ENCODE data around the gene UGT8.
A peak's percentile ranks its signal among the peaks of the same experiment; 100 is the strongest.

Gene UGT8

GRCh38 chr4:114600672-114601071, 2.1 kb downstream of the UGT8 start:
- no peaks in the 10 kb centered on the region for H3K9me2 ChIP-seq (ENCODE audit: low read depth, low read length)
- peaks cover 56% of the 10 kb centered on the region for H3K4me1 ChIP-seq (ENCODE audit: insufficient read depth, low read length, severe bottlenecking)
- peak overlapping the region; percentile 84 for H3K27ac ChIP-seq (ENCODE audit: low read depth, low read length, poor library complexity, severe bottlenecking)
- no peaks in the 10 kb centered on the region for H3K9me3 ChIP-seq (ENCODE audit: low read length)
- no peaks in the 10 kb centered on the region for H3K27me3 ChIP-seq (ENCODE audit: insufficient read depth, low read length)
- peaks cover 31% of the 10 kb centered on the region for H3K79me2 ChIP-seq (ENCODE audit: insufficient read depth, low read length)
- no peaks in the 10 kb centered on the region for H3F3A ChIP-seq (ENCODE audit: insufficient read depth, low read length)
- H3K4me3 ChIP-seq (ENCODE audit: low read depth, low read length, poor library complexity, severe bottlenecking) = peak overlapping the region; percentile 81
- H3K36me3 ChIP-seq (ENCODE audit: insufficient read depth, low read length) = no peaks in the 10 kb centered on the region; the same call in 1 of the 2 replicates
- TF ChIP-seq EZH2 (IDR thresholded peaks at IDR 0.05; ENCODE audit: borderline replicate concordance, low read length) = no peak
- TF ChIP-seq CTCF (IDR thresholded peaks at IDR 0.05; ENCODE audit: low read length) = no peak
- peak overlapping the region; percentile 76 for H3K9ac ChIP-seq (ENCODE audit: low read length)
- peak overlapping the region; percentile 73 for H3K4me2 ChIP-seq (ENCODE audit: low read length)
- H4K20me1 ChIP-seq (ENCODE audit: insufficient read depth, low read length) = no peaks in the 10 kb centered on the region
- no peak overlapping the region for H2AFZ ChIP-seq (ENCODE audit: low read length)

GRCh38 chr4:114601304-114602052, 2.9 kb downstream of the UGT8 start:
- no peaks in the 10 kb centered on the region for H3K36me3 ChIP-seq (ENCODE audit: insufficient read depth, low read length)
- H3F3A ChIP-seq (ENCODE audit: insufficient read depth, low read length) = no peaks in the 10 kb centered on the region
- no peak overlapping the region for H3K9ac ChIP-seq (ENCODE audit: low read length)
- peak overlapping the region; percentile 73 for H3K4me2 ChIP-seq (ENCODE audit: low read length)
- H3K27ac ChIP-seq (ENCODE audit: low read depth, low read length, poor library complexity, severe bottlenecking) = peak overlapping the region; percentile 84
- H4K20me1 ChIP-seq (ENCODE audit: insufficient read depth, low read length) = no peaks in the 10 kb centered on the region
- peaks cover 56% of the 10 kb centered on the region for H3K4me1 ChIP-seq (ENCODE audit: insufficient read depth, low read length, severe bottlenecking)
- H3K79me2 ChIP-seq (ENCODE audit: insufficient read depth, low read length) = peaks cover 31% of the 10 kb centered on the region
- H3K9me2 ChIP-seq (ENCODE audit: low read depth, low read length) = no peaks in the 10 kb centered on the region
- no peaks in the 10 kb centered on the region for H3K27me3 ChIP-seq (ENCODE audit: insufficient read depth, low read length)
- H2AFZ ChIP-seq (ENCODE audit: low read length) = no peak overlapping the region
- TF ChIP-seq EZH2 (IDR thresholded peaks at IDR 0.05; ENCODE audit: borderline replicate concordance, low read length) = no peak
- TF ChIP-seq CTCF (IDR thresholded peaks at IDR 0.05; ENCODE audit: low read length) = no peak
- H3K4me3 ChIP-seq (ENCODE audit: low read depth, low read length, poor library complexity, severe bottlenecking) = peak overlapping the region; percentile 81
- H3K9me3 ChIP-seq (ENCODE audit: low read length) = no peaks in the 10 kb centered on the region

- no peaks in the 10 kb centered on the region for H3K36me3 ChIP-seq (ENCODE audit: insufficient read depth, low read length)
- no peak overlapping the region for H2AFZ ChIP-seq (ENCODE audit: low read length)
- no peaks in the 10 kb centered on the region for H3K27me3 ChIP-seq (ENCODE audit: insufficient read depth, low read length)
- H3K9me3 ChIP-seq (ENCODE audit: low read length) = no peaks in the 10 kb centered on the region
- no peaks in the 10 kb centered on the region for H4K20me1 ChIP-seq (ENCODE audit: insufficient read depth, low read length)
- peaks cover 50% of the 10 kb centered on the region for H3K4me1 ChIP-seq (ENCODE audit: insufficient read depth, low read length, severe bottlenecking)
- peak overlapping the region; percentile 73 for H3K4me2 ChIP-seq (ENCODE audit: low read length)
- peak overlapping the region; percentile 84 for H3K27ac ChIP-seq (ENCODE audit: low read depth, low read length, poor library complexity, severe bottlenecking)
- H3K4me3 ChIP-seq (ENCODE audit: low read depth, low read length, poor library complexity, severe bottlenecking) = peak overlapping the region; percentile 18
- peaks cover 31% of the 10 kb centered on the region for H3K79me2 ChIP-seq (ENCODE audit: insufficient read depth, low read length)
- H3F3A ChIP-seq (ENCODE audit: insufficient read depth, low read length) = no peaks in the 10 kb centered on the region
- TF ChIP-seq CTCF (IDR thresholded peaks at IDR 0.05; ENCODE audit: low read length) (no peak), EZH2 (IDR thresholded peaks at IDR 0.05; ENCODE audit: borderline replicate concordance, low read length) (no peak)
- H3K9me2 ChIP-seq (ENCODE audit: low read depth, low read length) = no peaks in the 10 kb centered on the region
- H3K9ac ChIP-seq (ENCODE audit: low read length) = peak overlapping the region; percentile 38
Observed at GRCh38 chr4:114603497-114603896, 4.9 kb downstream of the UGT8 start.
